HCT116 (cell line): ENCODE data around the gene THAP3.

Experiments
- CEBPB ChIP-seq: IDR thresholded peaks from 2 replicates; pipeline ENCODE4 v1.6.1; 2012; ENCODE audit warnings: low read depth
- EZH2 ChIP-seq: fragments of 200-600 bp; sonication (generic); IDR thresholded peaks from 2 replicates; pipeline ENCODE4 v1.6.1; 2017; ENCODE audit warnings: antibody characterized with exemption, mixed run types
- EZH2phosphoT487 ChIP-seq: fragments of 200-600 bp; IDR thresholded peaks from 2 replicates; pipeline ENCODE4 v1.6.1; 2018; ENCODE audit warnings: antibody characterized with exemption, borderline replicate concordance
- POLR2A ChIP-seq: IDR thresholded peaks from 2 replicates; pipeline ENCODE4 v1.7.0; 2011; ENCODE audit warnings: borderline replicate concordance; ENCODE audit not compliant: insufficient read depth, insufficient read length; ENCODE audit errors: extremely low read depth
- POLR2AphosphoS5 ChIP-seq: IDR thresholded peaks from 2 replicates; pipeline ENCODE4 v1.6.1; 2011; ENCODE audit warnings: mild to moderate bottlenecking, low read depth, low read length, moderate library complexity
- SIN3A ChIP-seq: IDR thresholded peaks from 2 replicates; pipeline ENCODE4 v1.6.1; 2012; ENCODE audit warnings: low read depth
- SP1 ChIP-seq: IDR thresholded peaks from 2 replicates; pipeline ENCODE4 v1.6.1; 2012; ENCODE audit warnings: low read depth
- ZFX ChIP-seq: fragments of 450-650 bp; IDR thresholded peaks from 2 replicates; pipeline ENCODE4 v1.6.1; 2017
- ZNF274 ChIP-seq: fragments of 200-500 bp; sonication (Bioruptor generic); IDR thresholded peaks from 2 replicates; pipeline ENCODE4 v1.6.1; 2014; ENCODE audit warnings: mild to moderate bottlenecking, low read depth, low read length, inconsistent platforms
- TF ChIP-seq, protein P1 (sequence below): IDR thresholded peaks from 2 replicates; pipeline ENCODE4 v1.6.1; 2012
- TF ChIP-seq, protein P2 (sequence below), 3 experiments: fragments of 200-600 bp in 1 of 3; sonication (generic) in 1 of 3; IDR thresholded peaks in 2 of 3; conservative IDR thresholded peaks in 1 of 3; 2 replicates each; pipeline ENCODE4 v1.5.1; 2012 to 2017; ENCODE audit warnings: low read depth in 2 of 3, low read length in 2 of 3, antibody characterized with exemption in 1 of 3, borderline replicate concordance in 1 of 3, control low read depth in 1 of 3, mild to moderate bottlenecking in 1 of 3, mixed read lengths in 1 of 3, mixed run types in 1 of 3, moderate library complexity in 1 of 3; ENCODE audit not compliant: insufficient read depth in 1 of 3

DNA sequence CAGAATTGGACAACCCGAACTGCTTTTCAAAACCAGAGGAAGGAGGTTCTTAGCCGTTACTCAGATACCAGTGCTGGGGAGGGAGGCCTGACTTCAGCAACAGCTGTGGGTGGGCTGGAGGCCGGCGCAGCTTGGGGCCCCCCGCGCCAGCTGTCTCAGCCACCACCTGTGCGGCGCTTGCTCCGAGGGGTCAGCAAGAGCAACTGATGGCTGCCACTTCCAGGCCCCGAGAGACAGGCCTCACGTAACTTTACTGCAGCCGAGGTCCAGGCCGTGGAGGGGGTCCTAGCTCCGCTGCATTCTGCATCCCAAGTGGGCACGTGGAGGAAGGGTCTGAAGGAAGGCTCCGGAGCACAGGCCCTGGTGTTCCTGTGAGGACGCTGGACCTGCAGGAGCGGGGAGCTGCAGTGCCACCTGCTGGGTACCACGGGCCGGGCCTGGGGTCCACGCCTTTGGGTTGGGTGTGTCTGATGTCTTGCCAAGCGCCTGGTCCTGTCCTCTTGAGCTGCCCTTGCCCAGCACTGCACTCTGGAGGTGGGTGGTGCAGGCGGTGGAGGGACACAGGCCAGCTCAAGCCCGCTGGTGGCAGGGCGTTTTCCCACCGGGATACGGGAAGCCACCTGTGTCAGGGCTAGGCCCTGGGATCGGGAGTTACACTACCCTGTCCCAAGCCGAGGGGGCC is 9.8 kb downstream of the THAP3 start:
- TF ChIP-seq, protein P1, sequence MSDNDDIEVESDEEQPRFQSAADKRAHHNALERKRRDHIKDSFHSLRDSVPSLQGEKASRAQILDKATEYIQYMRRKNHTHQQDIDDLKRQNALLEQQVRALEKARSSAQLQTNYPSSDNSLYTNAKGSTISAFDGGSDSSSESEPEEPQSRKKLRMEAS, result no peak
- TF ChIP-seq, protein P2, sequence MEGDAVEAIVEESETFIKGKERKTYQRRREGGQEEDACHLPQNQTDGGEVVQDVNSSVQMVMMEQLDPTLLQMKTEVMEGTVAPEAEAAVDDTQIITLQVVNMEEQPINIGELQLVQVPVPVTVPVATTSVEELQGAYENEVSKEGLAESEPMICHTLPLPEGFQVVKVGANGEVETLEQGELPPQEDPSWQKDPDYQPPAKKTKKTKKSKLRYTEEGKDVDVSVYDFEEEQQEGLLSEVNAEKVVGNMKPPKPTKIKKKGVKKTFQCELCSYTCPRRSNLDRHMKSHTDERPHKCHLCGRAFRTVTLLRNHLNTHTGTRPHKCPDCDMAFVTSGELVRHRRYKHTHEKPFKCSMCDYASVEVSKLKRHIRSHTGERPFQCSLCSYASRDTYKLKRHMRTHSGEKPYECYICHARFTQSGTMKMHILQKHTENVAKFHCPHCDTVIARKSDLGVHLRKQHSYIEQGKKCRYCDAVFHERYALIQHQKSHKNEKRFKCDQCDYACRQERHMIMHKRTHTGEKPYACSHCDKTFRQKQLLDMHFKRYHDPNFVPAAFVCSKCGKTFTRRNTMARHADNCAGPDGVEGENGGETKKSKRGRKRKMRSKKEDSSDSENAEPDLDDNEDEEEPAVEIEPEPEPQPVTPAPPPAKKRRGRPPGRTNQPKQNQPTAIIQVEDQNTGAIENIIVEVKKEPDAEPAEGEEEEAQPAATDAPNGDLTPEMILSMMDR (IDR thresholded peaks at IDR 0.05 in 2 of 3, conservative IDR thresholded peaks at IDR 0.05 in 1 of 3; ENCODE audit: borderline replicate concordance in 1 of 3, insufficient read depth in 1 of 3, low read depth in 2 of 3, low read length in 2 of 3), result peak; percentile 50 to 69 (median 63); a peak in 5 of 6 replicates
- TF ChIP-seq CEBPB (no peak), EZH2 (no peak), POLR2A (no peak), EZH2phosphoT487 (no peak), POLR2AphosphoS5 (peak; percentile 49; the same call in 1 of the 2 replicates), SP1 (no peak), ZFX (no peak), ZNF274 (no peak), SIN3A (no peak)
